NCI-H345 (cell line): ENCODE results near the gene SDK2.
"Not testable (repeated sequence)": the region's sequence is repeated elsewhere in the genome, so short reads cannot be mapped to it uniquely, and the experiment has no call there.

ENCODE experiments used
- DNase-seq: peaks from one replicate; lab custom pipeline; 2025; lab: John Stamatoyannopoulos, UW

The SDK2 gene

GRCh38 chr17:73342050-73342522 lies 302.2 kb downstream of the SDK2 start:
- DNase-seq = peak; percentile 26

GRCh38 chr17:73341350-73342049 lies 302.7 kb downstream of the SDK2 start:
- DNase-seq = no peak

- no peak for DNase-seq
These were observed 304.1 kb downstream of the SDK2 start for GRCh38 chr17:73340093-73340596.

GRCh38 chr17:73338566-73339197 lies 305.6 kb downstream of the SDK2 start:
- no peak for DNase-seq

- no peak for DNase-seq
These were observed 306.2 kb downstream of the SDK2 start for GRCh38 chr17:73338050-73338521.

- no peak for DNase-seq
These were observed 306.9 kb downstream of the SDK2 start for GRCh38 chr17:73337330-73337710.

GRCh38 chr17:73336408-73337329 lies 307.6 kb downstream of the SDK2 start:
- DNase-seq = no peak

GRCh38 chr17:73335591-73336407 lies 308.4 kb downstream of the SDK2 start:
- peak; percentile 93 for DNase-seq

GRCh38 chr17:73334771-73335513 lies 309.3 kb downstream of the SDK2 start:
- DNase-seq = peak; percentile 93

- not testable (repeated sequence) for DNase-seq
These were observed 310.8 kb downstream of the SDK2 start for GRCh38 chr17:73333445-73333844.

- DNase-seq = no peak
These were observed 313.2 kb downstream of the SDK2 start for GRCh38 chr17:73331060-73331459.

- no peak for DNase-seq
These were observed 316.6 kb downstream of the SDK2 start for GRCh38 chr17:73327676-73328075.

GRCh38 chr17:73325527-73325842 lies 318.8 kb downstream of the SDK2 start:
- no peak for DNase-seq

GRCh38 chr17:73324711-73325526 lies 319.3 kb downstream of the SDK2 start:
- DNase-seq = no peak

GRCh38 chr17:73324160-73324475 lies 320.1 kb downstream of the SDK2 start:
- DNase-seq = no peak

- DNase-seq = no peak
These were observed 320.7 kb downstream of the SDK2 start for GRCh38 chr17:73323409-73324159.

- DNase-seq = no peak
These were observed 323.5 kb downstream of the SDK2 start for GRCh38 chr17:73320601-73321264.

- no peak for DNase-seq
These were observed 324.5 kb downstream of the SDK2 start for GRCh38 chr17:73319766-73320165.

- peak; percentile 18 for DNase-seq
These were observed 325.4 kb downstream of the SDK2 start for GRCh38 chr17:73318836-73319235.
